NCI-H345 treated with DMSO at 0.1 percent for 48 hours (cell line): ENCODE data around the gene LTBP1.
"Not testable (repeated sequence)": the region's sequence is repeated elsewhere in the genome, so short reads cannot be mapped to it uniquely, and the experiment has no call there.

ENCODE experiments used
- DNase-seq: peaks from one replicate; lab custom pipeline; 2025; ENCODE audit not compliant: unreplicated experiment; lab: John Stamatoyannopoulos, UW

LTBP1 gene

DNA sequence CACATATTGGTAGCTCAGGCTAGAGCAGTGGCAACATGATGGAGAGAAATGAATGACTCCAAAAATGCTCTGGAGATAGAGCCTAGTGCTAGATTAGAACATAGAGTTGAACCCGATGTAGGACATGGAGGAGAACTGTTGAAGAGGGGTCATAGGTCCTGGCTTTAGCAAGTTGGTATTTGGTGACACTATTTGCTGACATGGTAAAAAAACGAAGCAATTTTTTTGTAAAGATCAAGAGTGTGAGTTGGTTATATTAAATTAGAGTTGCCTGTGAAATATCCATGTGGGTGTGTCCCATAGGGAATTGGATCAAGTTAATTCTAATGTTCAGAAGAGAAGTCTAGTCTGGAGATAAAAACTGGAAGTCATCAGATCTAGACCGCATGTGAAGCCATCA is 386.7 kb downstream of the LTBP1 start:
- DNase-seq, result no peak

DNA sequence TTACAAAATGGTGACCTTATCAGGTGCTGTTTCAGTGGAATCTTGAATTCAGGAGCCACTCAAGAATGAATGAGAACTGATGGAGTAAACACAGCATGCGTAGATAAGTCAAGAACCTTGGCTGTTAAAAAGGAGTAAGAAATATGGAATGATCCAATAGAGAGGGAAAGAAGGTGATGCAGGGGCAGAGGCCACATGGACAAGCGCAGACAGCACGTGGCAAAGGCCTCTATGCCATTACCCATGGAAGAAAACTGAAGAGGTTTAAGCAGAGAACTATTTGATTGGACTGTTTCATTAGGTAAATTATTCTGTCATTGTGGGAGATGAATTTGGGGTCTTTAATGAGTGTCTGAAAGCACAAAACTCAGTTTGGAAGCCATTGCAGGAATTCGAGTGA is 387.3 kb downstream of the LTBP1 start:
- no peak for DNase-seq

DNA sequence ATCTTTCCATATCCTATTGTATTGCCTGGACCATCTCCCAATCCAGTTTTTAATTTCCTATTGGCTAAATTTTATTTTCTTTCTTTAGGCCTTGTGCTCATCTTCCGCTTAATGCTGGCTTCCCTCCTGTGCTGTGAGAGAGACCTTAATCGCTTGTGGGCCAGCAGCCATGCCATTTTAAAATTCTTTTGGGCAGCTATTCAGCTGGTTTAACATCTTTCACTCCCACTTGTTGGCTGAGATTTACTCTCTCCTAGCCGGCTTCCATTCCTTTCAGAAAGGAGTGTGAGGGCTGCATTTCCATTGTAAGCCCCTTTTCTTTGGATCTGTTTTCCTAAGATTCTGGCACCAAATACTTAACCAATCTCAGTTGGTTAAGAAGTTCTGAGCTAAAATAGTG is 388.8 kb downstream of the LTBP1 start:
- DNase-seq, result no peak

DNA sequence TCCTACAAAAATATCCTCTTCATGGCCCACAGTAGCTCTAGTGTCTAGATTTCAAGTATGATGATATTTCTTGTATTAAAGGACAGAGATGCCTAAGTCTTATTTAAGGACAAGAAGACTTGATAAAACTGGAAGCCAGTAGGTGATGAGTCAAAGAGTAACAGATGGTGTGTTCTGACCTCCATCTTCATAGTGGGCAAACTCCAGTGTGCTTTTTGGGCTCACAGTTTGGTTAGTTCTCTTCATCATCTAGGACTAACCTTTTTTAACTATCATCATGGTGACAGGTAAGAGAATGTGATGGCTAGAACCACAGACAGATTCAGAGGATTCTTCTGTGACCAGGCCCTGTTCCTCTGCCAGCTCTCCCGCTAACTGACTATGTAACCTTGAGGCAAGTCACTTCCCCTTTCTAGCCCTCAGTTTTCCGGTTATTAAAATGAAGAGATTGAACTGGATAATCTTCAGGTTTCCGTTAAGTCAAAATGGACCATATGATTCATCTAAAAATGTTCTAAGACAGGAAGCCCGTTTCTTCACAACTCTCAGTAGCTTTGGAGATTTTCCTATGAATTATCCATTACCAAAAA is 389.4 kb downstream of the LTBP1 start:
- DNase-seq, result no peak

DNA sequence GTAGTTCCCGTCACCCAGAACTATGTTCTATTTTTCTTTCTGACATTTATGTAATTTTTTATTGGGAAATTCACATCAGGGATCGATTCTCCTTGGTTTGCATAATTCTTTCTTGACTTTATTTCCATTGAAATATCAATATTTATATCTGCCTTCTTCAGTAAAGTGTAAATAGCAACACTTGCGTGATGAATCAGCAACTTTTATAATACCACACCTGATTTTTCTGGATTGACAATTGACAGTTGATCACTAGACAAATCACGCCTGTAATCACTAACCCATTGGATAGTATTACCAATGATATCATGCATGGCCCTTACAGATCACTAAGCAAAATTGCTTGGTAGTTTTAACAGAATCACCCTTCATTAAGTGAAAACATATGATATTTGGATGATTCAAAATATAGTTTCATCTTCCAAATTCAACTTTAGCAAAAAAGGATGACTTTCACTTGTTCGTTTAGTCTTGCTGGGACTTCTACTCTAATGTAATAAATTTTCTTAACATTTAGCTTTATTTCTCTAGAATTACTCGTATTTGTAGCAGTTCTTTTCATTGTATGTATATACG is 390.7 kb downstream of the LTBP1 start:
- no peak for DNase-seq

DNA sequence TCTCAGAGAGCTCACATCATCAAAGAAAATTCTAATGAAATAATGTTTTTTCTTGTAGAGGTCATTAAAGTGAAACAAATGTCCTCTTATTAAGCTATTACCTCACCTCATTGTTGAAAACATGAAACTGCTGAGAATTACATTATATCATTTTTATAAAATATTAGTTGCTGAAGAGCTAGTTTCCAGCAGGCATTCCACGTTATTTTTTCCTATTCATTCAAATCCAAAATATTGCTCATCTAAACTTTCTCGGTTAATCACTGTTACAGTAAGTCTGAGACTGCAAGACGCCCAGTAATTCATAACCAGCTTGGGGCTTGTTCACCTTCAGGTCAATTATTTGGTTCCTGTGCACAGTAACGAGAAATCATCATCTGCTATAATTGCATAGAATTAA is 391.2 kb downstream of the LTBP1 start:
- DNase-seq, result no peak

DNA sequence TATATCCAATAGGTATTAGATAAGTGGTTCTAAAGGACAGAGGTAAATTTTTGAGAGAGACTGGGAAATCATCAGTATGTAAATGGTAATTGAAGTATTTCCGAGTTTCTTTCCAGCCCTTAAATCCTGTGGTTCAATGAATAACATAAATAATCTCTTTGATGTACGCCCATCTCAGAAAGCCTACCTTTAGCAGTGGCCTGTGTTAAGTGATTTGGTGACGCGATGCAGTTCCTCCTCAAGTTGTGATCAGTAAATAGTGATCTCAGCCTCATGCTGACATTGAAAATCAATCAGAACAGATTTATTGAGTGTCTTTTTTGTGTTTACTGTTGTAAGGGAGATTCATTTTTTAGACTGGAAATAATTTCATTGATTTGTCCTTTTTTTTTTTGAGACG is 392.5 kb downstream of the LTBP1 start:
- DNase-seq, result no peak

DNA sequence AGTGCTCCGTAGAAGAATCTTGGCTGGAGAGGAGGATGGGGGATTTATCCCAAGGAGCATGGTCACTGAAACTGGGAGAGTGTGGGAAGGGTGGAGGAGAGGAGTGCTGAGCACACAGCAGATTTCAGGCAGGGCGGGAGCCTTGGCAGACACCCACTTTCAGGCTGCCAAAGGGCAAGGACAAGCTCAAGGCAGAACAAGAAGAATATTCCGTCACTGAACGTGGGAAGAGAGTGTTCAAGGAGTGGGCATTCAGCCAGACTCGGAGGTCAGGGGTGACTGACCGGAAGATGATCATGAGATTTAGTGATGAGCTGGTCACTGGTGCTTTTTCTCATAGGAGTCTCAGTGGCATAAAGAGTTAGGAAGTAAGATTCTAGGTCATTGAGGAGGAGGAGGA is 393.5 kb downstream of the LTBP1 start:
- DNase-seq, result no peak

DNA sequence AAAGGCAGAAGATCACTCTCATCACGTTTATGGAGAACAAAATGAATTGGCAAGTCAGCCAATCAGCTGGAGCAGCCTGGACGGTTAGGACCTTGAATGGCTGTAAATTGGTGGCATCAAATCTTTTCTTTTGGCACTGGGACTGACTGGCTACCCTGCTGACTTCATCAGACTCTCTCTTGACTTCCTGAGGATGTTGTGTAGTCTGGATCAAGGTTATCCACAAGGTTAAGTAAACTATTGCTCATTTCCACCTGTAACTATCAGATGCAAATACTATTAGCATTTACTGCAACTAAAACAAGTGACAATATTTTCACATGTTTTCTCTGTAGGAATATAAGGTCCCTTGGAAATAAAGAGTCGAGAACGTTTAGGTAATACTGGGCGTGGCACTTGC is 395.4 kb downstream of the LTBP1 start:
- no peak for DNase-seq

DNA sequence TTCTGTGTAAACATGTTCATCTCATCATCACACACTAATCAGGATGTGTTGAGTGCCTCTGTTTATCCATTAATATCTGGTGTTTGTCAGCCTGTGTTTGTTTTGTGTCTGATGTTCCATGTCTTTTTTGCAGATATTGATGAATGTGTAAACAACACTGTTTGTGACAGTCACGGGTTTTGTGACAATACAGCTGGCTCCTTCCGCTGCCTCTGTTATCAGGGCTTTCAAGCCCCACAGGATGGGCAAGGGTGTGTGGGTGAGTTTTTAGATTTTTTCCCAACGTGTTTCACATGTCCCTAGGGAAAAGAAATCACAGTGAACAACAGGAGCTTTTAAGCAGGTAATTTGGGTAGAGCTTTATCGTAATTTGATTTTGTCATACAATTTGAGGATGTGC is 396.0 kb downstream of the LTBP1 start:
- no peak for DNase-seq

DNA sequence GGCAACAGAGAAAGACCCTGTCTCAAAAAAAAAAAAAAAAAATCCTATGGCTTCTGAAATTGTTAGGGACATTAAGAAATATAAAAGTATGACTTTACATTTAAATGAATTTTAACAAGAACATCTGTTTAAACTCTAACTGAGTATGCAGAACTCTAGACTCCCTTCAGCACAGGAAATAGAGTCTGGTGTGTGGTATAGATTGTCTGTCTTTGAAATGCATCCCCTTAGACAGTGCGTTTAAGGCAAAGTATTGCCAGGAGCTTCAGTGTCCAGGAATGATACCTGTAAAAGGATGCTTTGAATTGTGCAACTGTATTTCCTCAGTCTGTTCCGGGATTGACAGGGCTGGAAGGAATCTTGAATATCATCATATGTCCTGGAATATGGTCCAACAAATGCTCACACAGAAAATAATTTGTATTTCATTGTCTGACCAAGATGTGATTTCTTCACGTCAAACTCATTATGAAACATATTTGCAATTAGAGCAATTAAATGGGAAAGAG is 396.7 kb downstream of the LTBP1 start:
- DNase-seq, result no peak

DNA sequence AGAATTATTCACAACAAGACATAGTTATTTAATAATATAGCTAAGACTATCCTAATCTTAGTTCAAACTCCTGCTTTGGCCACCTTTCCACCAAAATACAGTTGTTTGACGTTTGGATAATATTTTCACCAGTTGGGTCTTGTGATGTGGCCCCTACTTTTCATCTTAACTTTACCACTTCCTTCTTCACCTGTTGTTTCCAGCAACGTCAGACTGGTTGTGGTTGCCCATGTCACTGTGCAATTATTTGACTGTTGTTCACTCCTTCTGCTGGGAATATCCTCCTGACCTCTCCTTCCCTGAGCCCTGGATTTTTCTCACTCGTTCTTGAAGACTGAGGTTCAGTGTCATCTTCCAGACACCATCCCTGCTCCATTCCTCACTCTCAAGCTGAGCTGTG is 397.5 kb downstream of the LTBP1 start:
- DNase-seq, result no peak

DNA sequence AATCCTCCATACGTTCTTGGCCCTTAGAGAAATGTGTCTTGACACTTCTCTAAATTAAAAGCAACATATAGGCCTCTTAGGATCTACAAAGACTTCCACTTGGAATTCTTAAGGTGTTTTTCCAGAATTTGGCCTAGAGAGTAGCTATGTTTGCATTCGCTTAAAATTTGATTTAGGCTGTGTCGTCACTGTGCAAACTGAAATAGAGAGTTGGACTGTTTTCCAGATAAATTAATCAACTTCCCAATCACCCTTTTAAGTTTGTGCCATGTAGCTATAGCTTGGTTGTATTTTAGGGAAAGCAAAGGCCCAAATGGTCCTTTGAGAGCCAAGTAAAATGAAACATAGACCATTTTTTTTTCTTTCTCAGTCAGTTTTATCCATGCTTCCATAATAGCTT is 401.1 kb downstream of the LTBP1 start:
- DNase-seq, result no peak

DNA sequence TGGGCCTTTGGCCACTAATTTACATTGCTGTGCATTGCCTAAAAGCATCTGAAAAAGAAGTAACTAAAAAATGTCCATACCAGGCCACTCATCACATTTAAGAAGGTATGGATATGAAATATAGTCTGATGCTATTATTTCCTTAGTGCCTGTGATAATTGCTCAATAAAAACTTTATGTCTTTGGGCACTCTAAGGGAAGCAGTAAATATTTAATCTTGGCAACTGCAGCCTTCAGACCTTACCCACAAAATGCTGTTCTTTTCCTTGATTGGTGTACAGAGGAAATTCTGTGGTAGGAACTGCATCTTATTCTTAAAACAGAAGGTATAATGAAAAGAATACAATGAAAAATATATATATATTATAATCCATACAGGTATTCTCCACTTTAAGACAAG is 403.9 kb downstream of the LTBP1 start:
- no peak for DNase-seq

DNA sequence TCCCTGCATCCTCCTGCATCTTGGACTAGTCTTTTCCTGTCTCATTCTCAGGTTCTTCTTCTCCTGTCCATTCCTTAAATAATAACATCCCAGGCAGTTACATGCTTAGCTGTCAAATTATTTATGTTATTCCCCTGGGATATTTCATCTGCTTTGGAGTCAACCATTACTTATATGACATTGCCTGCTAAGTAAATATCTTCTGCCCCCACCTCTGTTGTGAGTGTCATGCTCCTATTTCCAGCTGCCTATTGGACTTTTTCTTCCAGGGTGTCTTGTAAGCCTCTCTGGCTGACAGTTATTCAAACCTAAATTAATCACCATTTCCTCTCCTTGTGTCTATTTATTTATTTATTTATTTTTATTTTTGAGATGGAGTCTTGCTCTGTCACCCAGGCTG is 405.0 kb downstream of the LTBP1 start:
- no peak for DNase-seq

DNA sequence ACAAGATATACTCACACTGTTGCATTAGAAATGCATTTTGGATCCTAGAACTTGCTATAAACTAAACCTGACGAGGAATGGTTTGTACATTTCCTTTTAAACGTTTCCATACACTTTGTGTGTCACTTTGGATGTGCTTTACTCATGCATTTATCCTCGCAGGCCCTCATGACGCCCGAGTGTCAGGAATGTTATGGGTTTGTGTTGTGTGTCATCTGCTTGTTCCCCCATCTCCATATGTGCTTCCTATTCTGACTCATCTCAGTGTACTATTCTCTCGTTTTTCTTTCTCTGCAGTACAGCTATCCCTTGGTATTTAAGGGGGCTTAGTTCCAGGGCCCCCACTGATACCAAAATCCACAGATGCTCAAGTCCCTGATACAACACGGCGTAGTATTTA is 408.2 kb downstream of the LTBP1 start:
- DNase-seq, result no peak

DNA sequence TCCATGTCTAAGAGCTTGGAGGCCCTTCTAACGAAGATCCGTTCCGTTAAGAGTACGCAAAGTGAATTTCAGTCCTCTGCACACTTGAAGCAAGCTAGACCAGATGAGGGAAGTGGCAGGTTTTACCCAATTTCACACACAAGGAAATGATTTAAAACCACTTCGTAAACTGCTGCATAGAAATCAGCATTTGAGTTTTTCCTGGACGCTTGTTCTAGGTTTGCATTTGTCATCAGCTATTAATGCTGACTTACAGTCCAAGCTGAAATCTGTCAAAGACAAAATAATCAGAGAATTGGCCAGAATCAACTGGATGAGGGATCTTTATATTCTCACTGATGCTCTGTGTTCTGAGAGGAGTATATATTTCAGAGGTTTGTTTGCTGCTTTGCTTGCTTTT is 412.1 kb downstream of the LTBP1 start:
- no peak for DNase-seq

DNA sequence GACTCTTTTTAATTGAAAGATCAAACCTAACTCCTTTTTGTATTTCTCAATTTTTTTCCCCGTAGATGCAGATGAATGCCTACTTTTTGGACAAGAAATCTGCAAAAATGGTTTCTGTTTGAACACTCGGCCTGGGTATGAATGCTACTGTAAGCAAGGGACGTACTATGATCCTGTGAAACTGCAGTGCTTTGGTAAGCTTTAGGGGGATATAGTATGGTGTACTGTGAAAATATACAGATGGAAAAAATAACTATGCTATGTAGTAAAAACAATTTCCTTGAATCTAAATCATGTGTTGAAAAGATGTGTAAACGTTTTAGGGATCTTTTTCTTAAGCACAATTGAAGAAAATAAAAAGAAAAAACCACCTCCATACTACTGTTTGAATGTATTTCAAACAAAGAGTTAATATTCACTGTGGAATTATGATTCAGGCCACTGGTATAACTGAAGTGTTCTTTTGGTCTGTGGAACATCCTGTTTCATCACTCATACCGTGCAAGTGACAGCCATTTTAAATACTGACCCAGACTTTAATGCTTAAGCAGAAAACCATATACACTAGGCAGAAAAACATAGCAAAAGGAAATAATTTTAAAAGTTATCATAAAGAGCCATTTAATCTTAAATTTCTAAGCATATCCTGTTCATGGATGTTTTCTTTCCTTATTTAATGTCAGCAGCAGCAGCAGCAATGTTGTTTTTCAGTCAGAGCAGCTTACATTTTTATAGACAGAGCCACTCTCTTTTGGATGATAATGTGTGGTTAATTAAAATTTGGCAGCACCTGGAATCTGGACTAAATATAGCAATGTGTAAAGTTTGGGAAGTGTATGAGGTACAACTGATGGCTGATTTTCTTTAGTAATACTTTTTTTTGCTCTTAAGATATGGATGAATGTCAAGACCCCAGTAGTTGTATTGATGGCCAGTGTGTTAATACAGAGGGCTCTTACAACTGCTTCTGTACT is 416.9 kb downstream of the LTBP1 start:
- no peak for DNase-seq

DNA sequence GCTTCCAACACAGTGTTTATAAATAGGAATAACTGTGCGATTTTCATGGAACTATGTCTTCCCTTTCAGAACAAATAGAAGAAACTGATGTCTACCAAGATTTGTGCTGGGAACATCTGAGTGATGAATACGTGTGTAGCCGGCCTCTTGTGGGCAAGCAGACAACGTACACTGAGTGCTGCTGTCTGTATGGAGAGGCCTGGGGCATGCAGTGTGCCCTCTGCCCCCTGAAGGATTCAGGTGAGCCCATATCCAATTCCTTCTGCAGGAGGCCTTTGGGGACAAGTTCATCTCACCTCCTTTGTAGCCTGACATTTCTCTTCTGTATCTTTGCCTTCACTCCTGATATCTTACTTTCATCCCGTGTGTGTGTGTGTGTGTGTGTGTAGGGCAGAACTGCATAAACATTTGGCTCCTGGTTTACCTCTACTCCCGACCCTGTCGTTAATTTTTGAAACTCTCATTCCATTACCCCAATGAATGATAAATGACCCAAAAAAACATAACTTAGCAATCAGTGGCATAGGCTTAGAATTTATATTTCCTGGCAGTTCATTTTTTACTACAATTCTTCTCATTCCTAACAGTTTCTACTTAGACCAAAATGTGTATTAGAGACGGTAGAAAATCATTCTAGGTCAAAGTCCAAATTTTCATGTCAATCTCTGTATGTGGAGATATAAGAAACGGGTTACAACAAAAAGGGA is 418.7 kb downstream of the LTBP1 start:
- no peak for DNase-seq

DNA sequence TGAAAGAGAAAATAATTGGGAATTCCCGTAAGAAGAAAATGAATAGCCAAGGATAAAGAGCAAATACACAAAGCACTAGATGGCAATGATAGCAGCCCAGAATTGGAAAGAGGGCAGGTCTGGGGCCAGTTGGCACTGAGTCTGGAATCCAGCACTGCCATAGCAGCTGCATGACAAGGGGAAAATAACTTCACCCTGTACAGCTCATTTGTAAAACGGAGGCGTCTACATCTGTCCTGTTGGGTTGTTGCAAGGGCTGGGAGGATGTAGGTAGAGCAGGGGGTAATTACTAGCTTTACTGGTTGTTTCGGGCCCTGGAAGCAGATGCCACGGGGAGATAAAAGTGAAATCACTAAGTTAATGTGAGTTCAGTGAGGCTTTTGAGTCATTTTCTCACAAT is 419.7 kb downstream of the LTBP1 start:
- DNase-seq, result no peak

DNA sequence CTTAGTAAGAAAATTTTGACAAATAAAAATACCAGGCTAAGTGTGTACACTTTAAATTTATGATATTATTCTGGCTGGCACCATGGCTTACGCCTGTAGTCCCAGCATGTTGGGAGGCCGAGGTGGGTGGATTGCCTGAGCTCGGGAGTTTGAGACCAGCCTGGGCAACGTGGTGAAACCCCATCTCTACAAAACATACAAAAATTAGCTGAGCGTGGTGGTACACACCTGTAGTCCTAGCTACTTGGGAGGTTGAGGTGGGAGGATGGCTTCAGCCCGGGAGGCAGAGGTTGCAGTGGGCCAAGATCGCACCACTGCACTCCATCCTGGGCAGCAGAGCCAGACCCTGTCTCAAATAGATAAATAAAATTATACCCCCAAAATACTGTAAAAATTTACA is 421.8 kb downstream of the LTBP1 start:
- not testable (repeated sequence) for DNase-seq
